H1 (cell line): Measurements from ENCODE around the gene JPT1. TPM values are rescaled to one million over a fixed set of nuclear protein-coding genes. Genes with fewer than 3 reads are reported as not detected.

Source experiments
- CTCF ChIA-PET: fragments of 300-600 bp; sonication (Branson Sonifier 250); formaldehyde crosslinking; loops from one replicate; lab custom pipeline; 2021; ENCODE audit not compliant: partially characterized antibody; lab: Charles Lee
- POLR2A ChIA-PET: fragments of 300-600 bp; sonication (Branson Sonifier 250); formaldehyde crosslinking; loops from one replicate; lab custom pipeline; 2021; ENCODE audit warnings: inconsistent platforms; ENCODE audit not compliant: partially characterized antibody; lab: Charles Lee
- DNase-seq, 2 experiments: peaks; one replicate each; pipeline versions ENCODE4 v3.0.0 to v3.0.0-alpha.2; 2010 to 2022; ENCODE audit warnings: low spot score in 2 of 2, low read depth in 1 of 2, mixed read lengths in 1 of 2
- FAIRE-seq: peaks from 2 replicates; lab custom pipeline; 2011; peaks lifted over from hg19 to GRCh38; lab: Jason Lieb, UNC
- H2AFZ ChIP-seq: 2 replicates; pipeline ENCODE4 v1.8.1; 2012; ENCODE audit warnings: low read length, inconsistent platforms
- H2AK5ac ChIP-seq: 2 replicates; pipeline ENCODE4 v1.6.1; 2013; ENCODE audit warnings: low read depth, low read length
- H2BK120ac ChIP-seq: replicated peaks from 2 replicates; pipeline ENCODE3; 2013; ENCODE audit warnings: low read depth, low read length, inconsistent platforms
- H2BK12ac ChIP-seq: 2 replicates; pipeline ENCODE4 v1.6.1; 2013; ENCODE audit warnings: low read depth, low read length
- H2BK15ac ChIP-seq: 2 replicates; pipeline ENCODE4 v1.6.1; 2013; ENCODE audit warnings: low read length
- H2BK20ac ChIP-seq: 2 replicates; pipeline ENCODE4 v1.6.1; 2013; ENCODE audit warnings: low read length
- H2BK5ac ChIP-seq: 2 replicates; pipeline ENCODE4 v1.6.1; 2013; ENCODE audit warnings: low read depth, low read length
- H3K14ac ChIP-seq: 2 replicates; pipeline ENCODE4 v1.6.1; 2013; ENCODE audit warnings: inconsistent platforms; ENCODE audit not compliant: insufficient read length
- H3K18ac ChIP-seq: 2 replicates; pipeline ENCODE4 v1.6.1; 2013; ENCODE audit warnings: low read length; ENCODE audit errors: extremely low read depth
- H3K23ac ChIP-seq: 2 replicates; pipeline ENCODE4 v1.6.1; 2013; ENCODE audit warnings: inconsistent platforms; ENCODE audit not compliant: insufficient read length
- H3K23me2 ChIP-seq: 2 replicates; pipeline ENCODE4 v1.6.1; 2013; ENCODE audit warnings: low read depth, low read length
- H3K27ac ChIP-seq: 2 replicates; pipeline ENCODE4 v1.6.1; 2011; ENCODE audit warnings: low read depth, low read length, inconsistent platforms
- H3K27me3 ChIP-seq, 4 experiments: replicated peaks in 1 of 4; 1 replicate in 1 of 4; 2 replicates in 3 of 4; pipeline versions ENCODE4 v1.6.1 to v1.8.1; 2011 to 2013; ENCODE audit warnings: low read length in 3 of 4, mild to moderate bottlenecking in 3 of 4, inconsistent platforms in 2 of 4, mixed read lengths in 2 of 4, moderate library complexity in 1 of 4; ENCODE audit not compliant: control insufficient read depth in 3 of 4, insufficient read depth in 3 of 4; ENCODE audit errors: extremely low read depth in 1 of 4
- H3K36me3 ChIP-seq, 4 experiments: 2 replicates each; pipeline versions ENCODE4 v1.6.1 to v1.8.1; 2011 to 2013; ENCODE audit warnings: mild to moderate bottlenecking in 4 of 4, low read length in 3 of 4, moderate library complexity in 2 of 4, control low read depth in 1 of 4, inconsistent platforms in 1 of 4; ENCODE audit not compliant: insufficient read depth in 4 of 4, control insufficient read depth in 2 of 4
- H3K4ac ChIP-seq: replicated peaks from 2 replicates; pipeline ENCODE3; 2013; ENCODE audit warnings: low read length, low read depth, mixed read lengths, inconsistent platforms; ENCODE audit not compliant: insufficient read length
- H3K4me1 ChIP-seq, 4 experiments: replicated peaks in 1 of 4; 1 replicate in 1 of 4; 2 replicates in 3 of 4; pipeline versions ENCODE4 v1.6.1 to v1.8.1; 2011 to 2013; ENCODE audit warnings: low read length in 3 of 4, inconsistent platforms in 2 of 4, mixed read lengths in 1 of 4; ENCODE audit not compliant: insufficient read depth in 4 of 4, control insufficient read depth in 3 of 4
- H3K4me2 ChIP-seq, 2 experiments: 2 replicates each; pipeline versions ENCODE4 v1.6.1 to v1.8.1; 2011 to 2013; ENCODE audit warnings: low read depth in 2 of 2, low read length in 2 of 2, control low read depth in 1 of 2, inconsistent platforms in 1 of 2, mild to moderate bottlenecking in 1 of 2; ENCODE audit not compliant: insufficient read depth in 1 of 2
- H3K4me3 ChIP-seq, 4 experiments: fragments of 200-600, 300-600 bp in 1 of 4; sonication (generic), shearing (Covaris generic), sonication (Bioruptor Twin) in 1 of 4; 2 replicates each; pipeline versions ENCODE4 v1.5.1 to v1.8.1; 2011 to 2016; ENCODE audit warnings: low read length in 4 of 4, low read depth in 3 of 4, control low read depth in 2 of 4, inconsistent platforms in 2 of 4, mild to moderate bottlenecking in 2 of 4, mixed read lengths in 1 of 4, moderate library complexity in 1 of 4; ENCODE audit not compliant: insufficient read depth in 2 of 4; ENCODE audit errors: extremely low read depth in 1 of 4
- H3K56ac ChIP-seq: replicated peaks from 2 replicates; pipeline ENCODE3; 2013; ENCODE audit warnings: low read depth, mild to moderate bottlenecking, mixed read lengths, low read length, inconsistent platforms; ENCODE audit not compliant: insufficient read length
- H3K79me1 ChIP-seq: 2 replicates; pipeline ENCODE4 v1.6.1; 2013; ENCODE audit warnings: low read depth, low read length, control low read depth
- H3K79me2 ChIP-seq, 2 experiments: 2 replicates each; pipeline versions ENCODE4 v1.6.1 to v1.8.1; 2012 to 2013; ENCODE audit warnings: low read length in 2 of 2, mild to moderate bottlenecking in 2 of 2, inconsistent platforms in 1 of 2; ENCODE audit not compliant: insufficient read depth in 2 of 2, control insufficient read depth in 1 of 2
- H3K9ac ChIP-seq, 4 experiments: replicated peaks in 1 of 4; 1 replicate in 1 of 4; 2 replicates in 3 of 4; pipeline versions ENCODE4 v1.6.1 to v1.8.1; 2011 to 2013; ENCODE audit warnings: low read depth in 3 of 4, low read length in 3 of 4, control low read depth in 2 of 4, mild to moderate bottlenecking in 2 of 4, moderate library complexity in 2 of 4, inconsistent platforms in 1 of 4; ENCODE audit errors: extremely low read depth in 1 of 4
- H3K9me3 ChIP-seq, 2 experiments: 2 replicates each; pipeline versions ENCODE4 v1.6.1 to v1.8.1; 2012 to 2013; ENCODE audit warnings: mild to moderate bottlenecking in 2 of 2, moderate library complexity in 2 of 2, control low read depth in 1 of 2, inconsistent platforms in 1 of 2, low read depth in 1 of 2, low read length in 1 of 2, mixed read lengths in 1 of 2; ENCODE audit not compliant: insufficient read depth in 2 of 2
- H4K20me1 ChIP-seq, 2 experiments: replicated peaks in 1 of 2; 2 replicates each; pipeline versions ENCODE3 to v1.8.1; 2011 to 2013; ENCODE audit warnings: inconsistent platforms in 2 of 2, low read length in 2 of 2, mild to moderate bottlenecking in 1 of 2; ENCODE audit not compliant: insufficient read depth in 2 of 2, control insufficient read depth in 1 of 2
- H4K5ac ChIP-seq: 2 replicates; pipeline ENCODE4 v1.6.1; 2013; ENCODE audit warnings: low read length, low read depth, mixed read lengths, inconsistent platforms; ENCODE audit not compliant: insufficient read length
- H4K8ac ChIP-seq: 2 replicates; pipeline ENCODE4 v1.8.0; 2013; ENCODE audit warnings: mild to moderate bottlenecking, moderate library complexity, low read length, inconsistent platforms; ENCODE audit not compliant: insufficient read depth; ENCODE audit errors: extremely low read depth
- H4K91ac ChIP-seq: replicated peaks from 2 replicates; pipeline ENCODE3; 2013; ENCODE audit warnings: low read length, mixed read lengths, inconsistent platforms; ENCODE audit not compliant: insufficient read length
- HDAC6 ChIP-seq: IDR thresholded peaks from one replicate; pipeline ENCODE4 v1.7.1; 2012; ENCODE audit warnings: low read depth, mild to moderate bottlenecking, inconsistent platforms, low read length, moderate library complexity
- TAF7 ChIP-seq: optimal IDR thresholded peaks from 2 replicates; pipeline ENCODE3; 2011; ENCODE audit warnings: low read depth, mild to moderate bottlenecking, inconsistent platforms, low read length, moderate library complexity, borderline replicate concordance
- TBP ChIP-seq: IDR thresholded peaks from 2 replicates; pipeline ENCODE4 v1.6.1; 2011; ENCODE audit warnings: low read depth, low read length, improper control_type of control experiment
- YY1 ChIP-seq: IDR thresholded peaks from 2 replicates; pipeline ENCODE4 v1.6.1; 2011; ENCODE audit warnings: low read depth, mild to moderate bottlenecking, low read length
- WGBS, 2 experiments: shearing (Covaris generic) in 1 of 2; methylation state at CpG; one replicate each; pipeline versions ENCODE4 v1.1.6 to v1.1.7; 2013 to 2015; ENCODE audit warnings: low lambda C conversion rate in 2 of 2, mixed read lengths in 2 of 2, inconsistent platforms in 1 of 2, low coverage in 1 of 2, missing lambda C conversion rate in 1 of 2; ENCODE audit not compliant: insufficient replicate concordance in 2 of 2, insufficient coverage in 1 of 2, insufficient read length in 1 of 2; ENCODE audit errors: extremely low coverage in 1 of 2, missing lambda C conversion rate in 1 of 2; 5-methylcytosine and 5-hydroxymethylcytosine counted together
- polyA plus RNA-seq, 7 experiments: library from polyadenylated mRNA; depleted of rRNA in 3 of 7; stranded (reverse) in 5 of 7; unstranded in 2 of 7; fragments of >200 nt in 5 of 7; fragments of 200-250 nt in 2 of 7; gene quantifications; 1 replicate in 5 of 7; 2 replicates in 1 of 7; 4 replicates in 1 of 7; pipeline versions ENCODE4 v1.2.1 to v1.2.3, GENCODE V29; 2011 to 2013; ENCODE audit warnings: missing spikeins in 2 of 7, mixed read lengths in 2 of 7
- total RNA-seq: library from RNA; stranded (reverse); fragmentation: NEBNext Ultra II Directional; extraction: Animal tissue kit (Norgen Biotek cat#: 25700); gene quantifications from 2 replicates; pipeline ENCODE4 v1.2.1, GENCODE V29; 2021
- TF ChIP-seq, protein P1 (sequence below): IDR thresholded peaks from 2 replicates; pipeline ENCODE4 v1.6.1; 2012; ENCODE audit warnings: inconsistent platforms
- TF ChIP-seq, protein P2 (sequence below), 3 experiments: IDR thresholded peaks; 1 replicate in 2 of 3; 2 replicates in 1 of 3; pipeline versions ENCODE4 v1.5.1 to v1.6.1; 2011; ENCODE audit warnings: low read length in 3 of 3, mild to moderate bottlenecking in 3 of 3, inconsistent platforms in 2 of 3, low read depth in 1 of 3, moderate library complexity in 1 of 3; ENCODE audit not compliant: insufficient read depth in 1 of 3; ENCODE audit errors: control extremely low read depth in 1 of 3
- TF ChIP-seq, protein P3 (sequence below): IDR thresholded peaks from 2 replicates; pipeline ENCODE4 v1.6.1; 2011; ENCODE audit warnings: low read depth, mild to moderate bottlenecking, low read length; ENCODE audit not compliant: insufficient read depth

JPT1 gene
- total and polyA plus RNA-seq, 2 of the 8 experiments (the other 6 are each of a cell fraction or from before 2014, with no cell fraction given), result 154 to 369 TPM

DNA sequence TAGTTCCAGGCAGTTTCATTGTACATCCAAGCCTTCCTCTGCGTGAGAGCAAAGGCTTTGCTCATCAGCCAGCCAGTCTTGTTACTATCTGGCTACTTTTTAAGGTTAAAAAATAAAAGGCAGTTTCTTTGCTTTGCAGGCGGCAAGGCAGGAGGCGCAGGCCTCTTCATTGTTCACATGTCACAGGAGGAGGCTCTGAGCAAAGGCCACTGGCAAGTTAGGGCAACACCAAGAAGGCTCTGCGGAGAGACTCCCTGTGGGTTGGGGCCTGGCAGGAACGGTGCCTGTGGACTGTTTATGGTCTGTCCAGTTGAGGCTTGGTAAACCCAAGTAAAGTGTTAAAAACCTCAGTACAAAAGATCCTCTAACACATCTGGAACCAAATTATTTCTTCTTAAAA, 18.9 kb downstream of the JPT1 start:
- Histone ChIP-seq H3K18ac (no peak overlapping the region), H3K4me3 (no peak overlapping the region), H4K20me1 (peaks cover 0 to 2% of the 10 kb centered on the region in 2 experiments), H3K23me2 (peaks cover 3% of the 10 kb centered on the region; the same call in 1 of the 2 replicates), H3K56ac (no peak overlapping the region), H2BK12ac (no peak overlapping the region), H3K4ac (no peak overlapping the region), H3K79me2 (peaks cover 0 to 3% of the 10 kb centered on the region in 2 experiments; a peak in 1 of 4 replicates), H4K8ac (no peak overlapping the region), H2AK5ac (no peak overlapping the region), H3K9ac (no peak overlapping the region), H3K4me1 (peaks cover 0 to 2% (median under 1%) of the 10 kb centered on the region in 4 experiments; a peak in 5 of 7 replicates), H2BK15ac (no peak overlapping the region), H3K23ac (no peak overlapping the region), H3K36me3 (peaks cover 2 to 48% (median 17%) of the 10 kb centered on the region in 4 experiments; a peak in 7 of 8 replicates), H4K91ac (no peak overlapping the region), H2BK5ac (no peak overlapping the region), H2BK20ac (no peak overlapping the region), H3K27me3 (no peaks in the 10 kb centered on the region), H2BK120ac (no peak overlapping the region), H3K14ac (no peak overlapping the region), H3K27ac (no peak overlapping the region), H4K5ac (no peak overlapping the region), H2AFZ (no peak overlapping the region), H3K4me2 (no peak overlapping the region), H3K79me1 (no peaks in the 10 kb centered on the region), H3K9me3 (no peaks in the 10 kb centered on the region)
- no peak for DNase-seq
- FAIRE-seq, result no peak
- CTCF ChIA-PET, result interaction anchor here (0.6 to 2.3 kb wide), 4 partner anchors 30 to 275 kb away, joined by 3 to 7 read pairs (median 3); no protein-coding TSS in a partner anchor
- TF ChIP-seq YY1 (no peak), TAF7 (no peak), TBP (no peak), HDAC6 (no peak)
- TF ChIP-seq, protein P1, sequence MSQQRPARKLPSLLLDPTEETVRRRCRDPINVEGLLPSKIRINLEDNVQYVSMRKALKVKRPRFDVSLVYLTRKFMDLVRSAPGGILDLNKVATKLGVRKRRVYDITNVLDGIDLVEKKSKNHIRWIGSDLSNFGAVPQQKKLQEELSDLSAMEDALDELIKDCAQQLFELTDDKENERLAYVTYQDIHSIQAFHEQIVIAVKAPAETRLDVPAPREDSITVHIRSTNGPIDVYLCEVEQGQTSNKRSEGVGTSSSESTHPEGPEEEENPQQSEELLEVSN, result no peak
- TF ChIP-seq, protein P2, sequence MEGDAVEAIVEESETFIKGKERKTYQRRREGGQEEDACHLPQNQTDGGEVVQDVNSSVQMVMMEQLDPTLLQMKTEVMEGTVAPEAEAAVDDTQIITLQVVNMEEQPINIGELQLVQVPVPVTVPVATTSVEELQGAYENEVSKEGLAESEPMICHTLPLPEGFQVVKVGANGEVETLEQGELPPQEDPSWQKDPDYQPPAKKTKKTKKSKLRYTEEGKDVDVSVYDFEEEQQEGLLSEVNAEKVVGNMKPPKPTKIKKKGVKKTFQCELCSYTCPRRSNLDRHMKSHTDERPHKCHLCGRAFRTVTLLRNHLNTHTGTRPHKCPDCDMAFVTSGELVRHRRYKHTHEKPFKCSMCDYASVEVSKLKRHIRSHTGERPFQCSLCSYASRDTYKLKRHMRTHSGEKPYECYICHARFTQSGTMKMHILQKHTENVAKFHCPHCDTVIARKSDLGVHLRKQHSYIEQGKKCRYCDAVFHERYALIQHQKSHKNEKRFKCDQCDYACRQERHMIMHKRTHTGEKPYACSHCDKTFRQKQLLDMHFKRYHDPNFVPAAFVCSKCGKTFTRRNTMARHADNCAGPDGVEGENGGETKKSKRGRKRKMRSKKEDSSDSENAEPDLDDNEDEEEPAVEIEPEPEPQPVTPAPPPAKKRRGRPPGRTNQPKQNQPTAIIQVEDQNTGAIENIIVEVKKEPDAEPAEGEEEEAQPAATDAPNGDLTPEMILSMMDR (IDR thresholded peaks at IDR 0.05; ENCODE audit: control extremely low read depth in 1 of 3, insufficient read depth in 1 of 3, low read depth in 1 of 3, low read length in 3 of 3), result no peak
- TF ChIP-seq, protein P3, sequence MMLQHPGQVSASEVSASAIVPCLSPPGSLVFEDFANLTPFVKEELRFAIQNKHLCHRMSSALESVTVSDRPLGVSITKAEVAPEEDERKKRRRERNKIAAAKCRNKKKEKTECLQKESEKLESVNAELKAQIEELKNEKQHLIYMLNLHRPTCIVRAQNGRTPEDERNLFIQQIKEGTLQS, result no peak
- POLR2A ChIA-PET, result interaction anchor here (0.7 to 13.9 kb wide), 7 partner anchors 10 to 44 kb away, joined by 3 to 134 read pairs (median 10); partner anchors contain the start of genes ARMC7 and JPT1
- WGBS, 2 experiments, result 98% methylated on average over 5 of the region's 5 CpGs; no CpG with 5 or more reads in 1 of the 2 experiments
